ENCODE results near the gene FILIP1L.

FILIP1L gene

DNA sequence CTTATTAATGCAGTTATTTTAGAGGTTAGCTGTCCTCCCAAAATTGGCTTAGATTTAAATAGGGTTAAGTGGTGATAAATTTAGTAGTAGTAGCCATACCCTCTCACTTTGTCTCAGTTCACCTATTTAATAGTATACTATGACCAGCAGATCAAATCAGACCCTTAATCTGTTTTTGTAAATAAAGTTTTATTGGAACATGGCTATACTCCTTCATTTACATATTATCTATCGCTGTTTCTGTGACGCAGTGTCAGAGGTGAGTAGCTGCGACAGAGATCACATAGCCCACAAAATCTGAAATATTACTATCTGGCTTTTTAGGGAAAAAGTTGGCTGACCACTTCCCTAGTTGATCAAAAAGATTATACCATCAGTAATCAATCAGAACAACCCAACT is 113.2 kb downstream of the FILIP1L start:
- H3K4me2 ChIP-seq (ENCODE audit: low read depth, low read length), result no peak overlapping the region
- H3K4me1 ChIP-seq (ENCODE audit: low read length), result no peaks in the 10 kb centered on the region
- no peaks in the 10 kb centered on the region for H3K79me2 ChIP-seq (ENCODE audit: low read length)
- H3K27ac ChIP-seq (ENCODE audit: low read length), result no peak overlapping the region
- H3K9ac ChIP-seq (ENCODE audit: low read length), result no peak overlapping the region
- H3K9me2 ChIP-seq (replicated peaks; ENCODE audit: insufficient read depth, low read length), result no peaks in the 10 kb centered on the region
- no peak for TF ChIP-seq EZH2phosphoT487 (IDR thresholded peaks at IDR 0.05; ENCODE audit: low read length)
- TF ChIP-seq, protein P1, sequence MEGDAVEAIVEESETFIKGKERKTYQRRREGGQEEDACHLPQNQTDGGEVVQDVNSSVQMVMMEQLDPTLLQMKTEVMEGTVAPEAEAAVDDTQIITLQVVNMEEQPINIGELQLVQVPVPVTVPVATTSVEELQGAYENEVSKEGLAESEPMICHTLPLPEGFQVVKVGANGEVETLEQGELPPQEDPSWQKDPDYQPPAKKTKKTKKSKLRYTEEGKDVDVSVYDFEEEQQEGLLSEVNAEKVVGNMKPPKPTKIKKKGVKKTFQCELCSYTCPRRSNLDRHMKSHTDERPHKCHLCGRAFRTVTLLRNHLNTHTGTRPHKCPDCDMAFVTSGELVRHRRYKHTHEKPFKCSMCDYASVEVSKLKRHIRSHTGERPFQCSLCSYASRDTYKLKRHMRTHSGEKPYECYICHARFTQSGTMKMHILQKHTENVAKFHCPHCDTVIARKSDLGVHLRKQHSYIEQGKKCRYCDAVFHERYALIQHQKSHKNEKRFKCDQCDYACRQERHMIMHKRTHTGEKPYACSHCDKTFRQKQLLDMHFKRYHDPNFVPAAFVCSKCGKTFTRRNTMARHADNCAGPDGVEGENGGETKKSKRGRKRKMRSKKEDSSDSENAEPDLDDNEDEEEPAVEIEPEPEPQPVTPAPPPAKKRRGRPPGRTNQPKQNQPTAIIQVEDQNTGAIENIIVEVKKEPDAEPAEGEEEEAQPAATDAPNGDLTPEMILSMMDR (IDR thresholded peaks at IDR 0.05; ENCODE audit: low read length), result no peak
- TF ChIP-seq EZH2 (optimal IDR thresholded peaks at IDR 0.05; ENCODE audit: low read depth, low read length), result no peak
- H3F3A ChIP-seq (ENCODE audit: insufficient read depth, low read length), result no peaks in the 10 kb centered on the region
- no peak overlapping the region for H3K4me3 ChIP-seq (ENCODE audit: low read length)
- no peaks in the 10 kb centered on the region for H4K20me1 ChIP-seq (ENCODE audit: insufficient read depth, low read length)
- no peak for DNase-seq
- H3K27me3 ChIP-seq (replicated peaks; ENCODE audit: insufficient read depth, low read length), result no peaks in the 10 kb centered on the region
- no peaks in the 10 kb centered on the region for H3K9me3 ChIP-seq (replicated peaks; ENCODE audit: insufficient read depth, low read length)
- H2AFZ ChIP-seq (ENCODE audit: low read length), result no peak overlapping the region
- H3K36me3 ChIP-seq (replicated peaks; ENCODE audit: insufficient read depth, low read length), result no peaks in the 10 kb centered on the region

DNA sequence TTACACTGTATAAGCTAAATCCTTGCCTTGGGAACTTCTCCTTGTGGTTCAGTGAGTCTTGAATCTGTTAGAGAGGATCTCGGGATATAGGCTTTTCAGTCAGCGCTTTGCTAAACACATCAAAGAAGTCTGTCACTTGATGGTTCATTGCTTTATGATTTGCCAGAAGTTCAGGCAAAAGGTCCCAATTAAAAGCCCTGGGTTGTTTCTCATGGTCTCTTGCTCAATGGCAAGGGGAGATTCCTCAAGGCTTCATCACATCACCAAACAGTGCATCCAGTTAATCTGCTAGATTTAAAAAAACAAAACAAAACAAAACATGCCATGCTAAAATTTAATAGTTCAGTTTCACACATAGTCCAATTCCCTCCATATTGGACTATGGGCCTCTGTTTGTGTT is 114.8 kb downstream of the FILIP1L start:
- Histone ChIP-seq H3K9ac (ENCODE audit: low read length) (no peak overlapping the region), H3K27me3 (replicated peaks; ENCODE audit: insufficient read depth, low read length) (no peaks in the 10 kb centered on the region), H3K9me3 (replicated peaks; ENCODE audit: insufficient read depth, low read length) (no peaks in the 10 kb centered on the region), H3K4me3 (ENCODE audit: low read length) (no peak overlapping the region), H3K79me2 (ENCODE audit: low read length) (no peaks in the 10 kb centered on the region), H4K20me1 (ENCODE audit: insufficient read depth, low read length) (no peaks in the 10 kb centered on the region), H3K36me3 (replicated peaks; ENCODE audit: insufficient read depth, low read length) (no peaks in the 10 kb centered on the region), H2AFZ (ENCODE audit: low read length) (no peak overlapping the region), H3K9me2 (replicated peaks; ENCODE audit: insufficient read depth, low read length) (no peaks in the 10 kb centered on the region), H3F3A (ENCODE audit: insufficient read depth, low read length) (no peaks in the 10 kb centered on the region), H3K27ac (ENCODE audit: low read length) (no peak overlapping the region), H3K4me1 (ENCODE audit: low read length) (no peaks in the 10 kb centered on the region), H3K4me2 (ENCODE audit: low read depth, low read length) (no peak overlapping the region)
- TF ChIP-seq, protein P1 (IDR thresholded peaks at IDR 0.05; ENCODE audit: low read length), result no peak
- TF ChIP-seq EZH2 (optimal IDR thresholded peaks at IDR 0.05; ENCODE audit: low read depth, low read length), result no peak
- no peak for TF ChIP-seq EZH2phosphoT487 (IDR thresholded peaks at IDR 0.05; ENCODE audit: low read length)
- DNase-seq, result no peak

DNA sequence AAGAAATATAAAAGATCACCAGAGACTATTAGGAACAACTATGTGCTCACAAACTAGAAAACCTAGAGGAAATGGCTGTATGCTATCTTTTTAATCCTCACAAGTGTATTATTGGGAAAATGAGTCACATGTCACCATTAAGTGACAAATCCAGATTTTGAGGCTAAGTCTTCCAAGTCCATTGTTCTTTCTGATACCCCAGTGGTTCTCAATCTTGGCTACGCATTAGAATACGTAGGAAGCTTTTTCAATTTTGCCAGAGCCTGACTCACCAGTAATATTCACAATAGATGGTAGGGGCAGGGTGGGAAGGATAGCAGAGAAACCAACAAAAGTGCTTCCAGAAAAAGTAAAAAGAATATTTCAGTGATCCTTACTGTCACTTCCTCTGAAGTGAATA is 117.0 kb downstream of the FILIP1L start:
- H3K9me2 ChIP-seq (replicated peaks; ENCODE audit: insufficient read depth, low read length), result no peaks in the 10 kb centered on the region
- no peak overlapping the region for H3K9ac ChIP-seq (ENCODE audit: low read length)
- H3K4me1 ChIP-seq (ENCODE audit: low read length), result no peaks in the 10 kb centered on the region
- no peaks in the 10 kb centered on the region for H3K27me3 ChIP-seq (replicated peaks; ENCODE audit: insufficient read depth, low read length)
- no peaks in the 10 kb centered on the region for H4K20me1 ChIP-seq (ENCODE audit: insufficient read depth, low read length)
- no peaks in the 10 kb centered on the region for H3F3A ChIP-seq (ENCODE audit: insufficient read depth, low read length)
- TF ChIP-seq, protein P1 (IDR thresholded peaks at IDR 0.05; ENCODE audit: low read length), result no peak
- no peak for TF ChIP-seq EZH2phosphoT487 (IDR thresholded peaks at IDR 0.05; ENCODE audit: low read length)
- no peak for TF ChIP-seq EZH2 (optimal IDR thresholded peaks at IDR 0.05; ENCODE audit: low read depth, low read length)
- DNase-seq, result no peak
- no peak overlapping the region for H2AFZ ChIP-seq (ENCODE audit: low read length)
- no peak overlapping the region for H3K4me2 ChIP-seq (ENCODE audit: low read depth, low read length)
- peaks cover 10% of the 10 kb centered on the region; the same call in 1 of the 2 replicates for H3K79me2 ChIP-seq (ENCODE audit: low read length)
- no peaks in the 10 kb centered on the region for H3K36me3 ChIP-seq (replicated peaks; ENCODE audit: insufficient read depth, low read length)
- H3K4me3 ChIP-seq (ENCODE audit: low read length), result no peak overlapping the region
- H3K27ac ChIP-seq (ENCODE audit: low read length), result no peak overlapping the region
- H3K9me3 ChIP-seq (replicated peaks; ENCODE audit: insufficient read depth, low read length), result no peaks in the 10 kb centered on the region

Data from MM.1S (cell line).